IMR-90 (cell line): ENCODE measurements around the gene NKD1.

Experiments used
- CHD1 ChIP-seq: IDR thresholded peaks from 2 replicates; pipeline ENCODE4 v1.6.1; 2012; ENCODE audit warnings: low read depth, low read length, improper control_type of control experiment
- CTCF ChIP-seq: conservative IDR thresholded peaks from 2 replicates; pipeline ENCODE4 v1.5.1; 2012; ENCODE audit warnings: mild to moderate bottlenecking, low read depth, low read length, improper control_type of control experiment
- MAFK ChIP-seq: IDR thresholded peaks from 2 replicates; pipeline ENCODE4 v1.6.1; 2012; ENCODE audit warnings: low read depth, low read length, improper control_type of control experiment
- MXI1 ChIP-seq: IDR thresholded peaks from 2 replicates; pipeline ENCODE4 v1.6.1; 2012; ENCODE audit warnings: low read depth, mild to moderate bottlenecking, low read length, moderate library complexity, borderline replicate concordance
- POLR2A ChIP-seq: IDR thresholded peaks from 2 replicates; pipeline ENCODE4 v1.6.1; 2012; ENCODE audit warnings: mild to moderate bottlenecking, low read depth, low read length
- RAD21 ChIP-seq: IDR thresholded peaks from 2 replicates; pipeline ENCODE4 v1.6.1; 2012; ENCODE audit warnings: low read length, improper control_type of control experiment
- RFX5 ChIP-seq: IDR thresholded peaks from 2 replicates; pipeline ENCODE4 v1.8.0; 2012; ENCODE audit warnings: low read depth, mild to moderate bottlenecking, low read length, moderate library complexity

GRCh38 chr16:50553182-50553710 lies 5.0 kb downstream of the NKD1 start:
- TF ChIP-seq CTCF (no peak), MXI1 (no peak), CHD1 (no peak), POLR2A (no peak), RFX5 (no peak), RAD21 (no peak), MAFK (no peak)
